Measurements from ENCODE around the gene CCDC198.

- no peak for TF ChIP-seq CTCF (IDR thresholded peaks at IDR 0.05 in 8 of 11, conservative IDR thresholded peaks at IDR 0.05 in 3 of 11)
- TF ChIP-seq POLR2A (IDR thresholded peaks at IDR 0.05), result no peak
Measured at GRCh38 chr14:57420986-57421385, 72.7 kb downstream of the CCDC198 start.
